DOHH2 (cell line): Measurements from ENCODE around the gene NUP210L.

Experiments
- CTCF ChIP-seq: fragments of 200-600 bp; sonication (generic); IDR thresholded peaks from one replicate; pipeline ENCODE4 v1.5.1; 2014; ENCODE audit warnings: antibody characterized with exemption, mild to moderate bottlenecking, low read depth, low read length; ENCODE audit not compliant: poor library complexity, severe bottlenecking
- EZH2phosphoT487 ChIP-seq: fragments of 200-600 bp; sonication (generic); IDR thresholded peaks from 2 replicates; pipeline ENCODE4 v1.6.1; 2017; ENCODE audit warnings: borderline replicate concordance, mild to moderate bottlenecking, antibody characterized with exemption, low read length, moderate library complexity, mixed read lengths

GRCh38 chr1:153944827-153945117 lies 210.1 kb downstream of the NUP210L start:
- no peak for TF ChIP-seq CTCF
- TF ChIP-seq EZH2phosphoT487: no peak
